ENCODE results near the gene FMO5. TPM values are rescaled to one million over a fixed set of nuclear protein-coding genes. Genes with fewer than 3 reads are reported as not detected.
A peak's percentile ranks its signal among the peaks of the same experiment; 100 is the strongest.

FMO5 gene
- total and polyA plus RNA-seq, 2 of the 13 experiments (the other 11 are each of a cell fraction or from before 2014, with no cell fraction given), result 48.2 to 149 TPM

- no peak for TF ChIP-seq ZBTB40 (IDR thresholded peaks at IDR 0.05)
- no peak; the same call in 1 of the 2 replicates for TF ChIP-seq ZBTB40 (CRISPR knock-in tag; IDR thresholded peaks at IDR 0.05)
- peak; percentile 55 for TF ChIP-seq MNT (IDR thresholded peaks at IDR 0.05)
- no peak for TF ChIP-seq FOSL1 (CRISPR knock-in tag; IDR thresholded peaks at IDR 0.05; ENCODE audit: borderline replicate concordance)
- TF ChIP-seq CSRNP2 (CRISPR knock-in tag; conservative IDR thresholded peaks at IDR 0.05; ENCODE audit: low read depth), result no peak
- no peak for TF ChIP-seq ZUFSP (CRISPR knock-in tag; IDR thresholded peaks at IDR 0.05; ENCODE audit: borderline replicate concordance)
- TF ChIP-seq ZNF598 (CRISPR knock-in tag; IDR thresholded peaks at IDR 0.05; ENCODE audit: borderline replicate concordance), result no peak
- no peak for TF ChIP-seq NR0B2 (CRISPR knock-in tag; IDR thresholded peaks at IDR 0.05)
- no peak for TF ChIP-seq ZBTB46 (CRISPR knock-in tag; IDR thresholded peaks at IDR 0.05; ENCODE audit: borderline replicate concordance)
- TF ChIP-seq ARNT2 (CRISPR knock-in tag; IDR thresholded peaks at IDR 0.05; ENCODE audit: low read depth), result no peak
These were observed 9.6 kb downstream of the FMO5 start (continued) for GRCh38 chr1:147215540-147215916.

All from HepG2 (cell line).